CD4-positive, alpha-beta T cell treated with Interleukin-17A for 1 hour (primary cell): ENCODE results near the gene ECHS1.
"Not testable (repeated sequence)": the region's sequence is repeated elsewhere in the genome, so short reads cannot be mapped to it uniquely, and the experiment has no call there.

ENCODE experiments used
- DNase-seq: peaks from one replicate; pipeline ENCODE4 v3.0.0-alpha.2; 2020

ECHS1 gene

GRCh38 chr10:133397938-133398337 lies 24.8 kb upstream of the ECHS1 start:
- no peak for DNase-seq

- DNase-seq: no peak
These were observed 23.0 kb upstream of the ECHS1 start for GRCh38 chr10:133396035-133396624.

DNA sequence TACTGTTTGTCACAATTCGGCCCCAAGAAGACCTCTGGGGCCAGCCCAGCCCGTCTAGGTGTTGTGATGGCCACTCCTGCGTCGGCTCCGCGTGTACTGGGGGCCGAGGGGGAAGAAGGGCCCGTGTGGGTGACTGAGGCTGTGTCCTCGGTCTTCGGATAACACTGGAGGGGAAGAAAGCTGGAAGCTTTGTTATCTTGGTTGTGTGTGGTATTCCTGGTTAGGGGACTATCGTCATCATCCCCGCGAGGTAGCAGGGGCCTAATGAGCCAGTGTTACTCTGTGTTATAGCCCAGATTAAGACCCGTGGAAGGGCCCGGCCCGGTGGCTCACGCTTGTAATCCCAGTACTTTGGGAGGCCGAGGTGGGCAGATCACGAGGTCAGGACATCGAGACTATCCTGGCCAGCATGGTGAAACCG lies 21.7 kb upstream of the ECHS1 start:
- DNase-seq: no peak

- peak; percentile 93 for DNase-seq
These were observed 21.0 kb upstream of the ECHS1 start, which contains the start of gene MTG1 for GRCh38 chr10:133394064-133394663. Gene MTG1, plus strand, starts transcription at chr10:133394157. Its CDS starts 64 bp downstream, at chr10:133394221.

DNA sequence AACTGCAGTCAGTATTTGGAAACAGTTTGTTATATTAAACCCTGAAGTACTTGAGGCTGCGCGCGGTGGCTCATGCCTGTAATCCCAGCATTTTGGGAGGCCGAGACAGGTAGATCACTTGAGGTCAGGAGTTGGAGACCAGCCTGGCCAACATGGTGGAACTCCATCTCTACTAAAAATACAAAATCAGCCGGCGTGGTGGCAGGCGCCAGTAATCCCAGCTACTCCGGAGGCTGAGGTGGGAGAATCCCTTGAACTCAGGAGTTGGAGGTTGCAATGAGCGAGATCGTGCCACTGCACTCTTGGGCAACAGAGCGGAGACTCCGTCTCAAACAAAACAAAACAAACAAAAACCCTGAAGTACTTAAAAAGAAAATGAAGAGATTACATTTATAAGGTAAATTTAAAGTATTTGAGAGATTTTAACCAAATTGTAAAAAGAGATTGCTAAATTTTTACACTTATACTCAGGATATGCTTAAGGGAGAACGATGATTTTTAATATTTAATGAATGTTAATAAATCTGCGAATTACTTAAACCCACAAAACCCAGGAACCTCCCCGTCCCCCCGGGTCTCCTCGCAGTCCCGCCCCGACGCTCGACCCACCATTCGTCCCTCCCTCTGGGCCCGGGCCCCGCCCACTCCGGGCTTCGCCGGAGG lies 20.4 kb upstream of the ECHS1 start:
- no peak for DNase-seq

- DNase-seq: no peak
These were observed 18.8 kb upstream of the ECHS1 start for GRCh38 chr10:133391761-133392518.

GRCh38 chr10:133391249-133391635 lies 18.1 kb upstream of the ECHS1 start:
- DNase-seq: no peak

GRCh38 chr10:133390597-133391248 lies 17.6 kb upstream of the ECHS1 start:
- no peak for DNase-seq

GRCh38 chr10:133388973-133389818 lies 16.0 kb upstream of the ECHS1 start:
- DNase-seq: peak; percentile 54

- DNase-seq: no peak
These were observed 15.2 kb upstream of the ECHS1 start for GRCh38 chr10:133388236-133388972.

- DNase-seq: not testable (repeated sequence)
These were observed 13.8 kb upstream of the ECHS1 start for GRCh38 chr10:133386951-133387350.

- no peak for DNase-seq
These were observed 12.1 kb upstream of the ECHS1 start for GRCh38 chr10:133385214-133385613.

DNA sequence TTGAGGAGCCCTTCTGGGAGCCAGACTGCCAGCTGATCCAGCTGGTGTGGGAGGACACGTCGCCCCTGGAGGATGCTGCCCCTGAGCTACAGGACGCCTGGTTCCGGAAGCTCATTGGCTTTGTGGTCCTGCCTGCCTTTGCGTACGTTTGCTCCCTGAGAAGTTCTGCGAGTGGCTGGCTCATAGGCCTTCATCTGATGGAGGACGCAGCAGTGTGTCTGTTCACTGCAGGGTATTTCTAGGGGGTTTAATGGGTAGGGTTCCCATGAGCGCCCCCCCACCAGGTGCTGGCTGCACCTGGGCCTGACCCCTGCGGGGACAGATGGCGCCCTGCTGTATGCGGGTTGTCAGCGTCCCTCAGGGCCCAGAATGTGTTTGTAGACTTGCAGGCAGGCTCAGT lies 10.9 kb upstream of the ECHS1 start:
- no peak for DNase-seq

DNA sequence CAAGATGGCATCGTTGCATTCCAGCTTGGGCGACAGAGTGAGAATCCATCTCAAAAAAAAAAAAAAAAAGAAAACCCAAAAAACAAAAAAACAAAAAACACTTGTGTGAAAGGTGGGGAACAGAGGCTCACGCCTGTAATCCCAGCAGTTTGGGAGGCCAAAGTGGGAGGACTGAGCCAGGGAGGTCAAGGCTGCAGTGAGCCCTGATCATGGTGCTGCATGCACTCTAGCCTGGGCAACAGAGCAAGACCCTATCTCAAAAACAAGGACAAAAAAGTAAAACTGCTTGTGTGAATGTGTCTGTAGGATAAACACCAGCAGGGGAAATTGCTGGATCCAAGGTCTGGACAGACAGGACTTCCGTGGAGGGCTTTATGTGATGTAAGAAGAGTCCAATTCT lies 10.4 kb upstream of the ECHS1 start:
- DNase-seq: no peak

GRCh38 chr10:133381036-133381435 lies 7.9 kb upstream of the ECHS1 start:
- no peak for DNase-seq

DNA sequence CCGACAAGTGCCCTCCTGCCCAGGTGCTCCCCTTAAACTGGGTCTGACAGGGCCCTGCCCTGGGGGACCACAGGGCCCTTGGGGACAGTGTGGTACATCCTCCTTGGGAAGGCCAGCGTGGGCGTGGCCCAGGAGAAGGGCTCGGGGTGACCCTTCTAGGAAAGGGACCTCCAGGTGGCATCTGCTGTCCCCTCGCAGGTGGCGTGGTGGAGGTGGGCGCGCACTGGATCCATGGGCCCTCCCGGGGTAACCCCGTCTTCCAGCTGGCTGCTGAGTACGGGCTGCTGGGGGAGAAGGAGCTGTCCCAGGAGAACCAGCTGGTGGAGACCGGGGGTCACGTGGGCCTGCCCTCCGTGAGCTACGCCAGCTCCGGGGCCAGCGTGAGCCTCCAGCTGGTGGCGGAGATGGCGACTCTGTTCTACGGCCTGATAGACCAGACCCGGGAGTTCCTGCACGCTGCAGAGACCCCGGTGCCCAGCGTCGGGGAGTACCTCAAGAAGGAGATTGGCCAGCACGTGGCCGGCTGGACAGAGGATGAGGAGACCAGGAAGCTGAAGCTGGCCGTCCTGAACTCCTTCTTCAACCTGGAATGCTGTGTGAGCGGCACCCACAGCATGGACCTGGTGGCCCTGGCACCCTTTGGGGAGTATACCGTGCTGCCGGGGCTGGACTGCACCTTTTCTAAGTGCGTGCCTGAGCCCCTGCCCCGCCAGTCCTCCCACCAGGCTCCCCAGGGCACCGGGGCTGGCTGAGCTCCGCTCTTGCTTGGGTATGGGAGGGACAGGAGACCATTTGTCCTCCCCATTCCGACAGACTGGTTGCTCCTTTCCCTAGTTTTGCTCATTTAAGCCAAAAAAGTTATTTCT lies 6.9 kb upstream of the ECHS1 start:
- no peak for DNase-seq

- peak; percentile 71 for DNase-seq
These were observed 6.1 kb upstream of the ECHS1 start, which contains the start of gene PAOX for GRCh38 chr10:133379152-133379800. Gene PAOX, plus strand, starts transcription at chr10:133379262. Its CDS starts 55 bp downstream, at chr10:133379317.

DNA sequence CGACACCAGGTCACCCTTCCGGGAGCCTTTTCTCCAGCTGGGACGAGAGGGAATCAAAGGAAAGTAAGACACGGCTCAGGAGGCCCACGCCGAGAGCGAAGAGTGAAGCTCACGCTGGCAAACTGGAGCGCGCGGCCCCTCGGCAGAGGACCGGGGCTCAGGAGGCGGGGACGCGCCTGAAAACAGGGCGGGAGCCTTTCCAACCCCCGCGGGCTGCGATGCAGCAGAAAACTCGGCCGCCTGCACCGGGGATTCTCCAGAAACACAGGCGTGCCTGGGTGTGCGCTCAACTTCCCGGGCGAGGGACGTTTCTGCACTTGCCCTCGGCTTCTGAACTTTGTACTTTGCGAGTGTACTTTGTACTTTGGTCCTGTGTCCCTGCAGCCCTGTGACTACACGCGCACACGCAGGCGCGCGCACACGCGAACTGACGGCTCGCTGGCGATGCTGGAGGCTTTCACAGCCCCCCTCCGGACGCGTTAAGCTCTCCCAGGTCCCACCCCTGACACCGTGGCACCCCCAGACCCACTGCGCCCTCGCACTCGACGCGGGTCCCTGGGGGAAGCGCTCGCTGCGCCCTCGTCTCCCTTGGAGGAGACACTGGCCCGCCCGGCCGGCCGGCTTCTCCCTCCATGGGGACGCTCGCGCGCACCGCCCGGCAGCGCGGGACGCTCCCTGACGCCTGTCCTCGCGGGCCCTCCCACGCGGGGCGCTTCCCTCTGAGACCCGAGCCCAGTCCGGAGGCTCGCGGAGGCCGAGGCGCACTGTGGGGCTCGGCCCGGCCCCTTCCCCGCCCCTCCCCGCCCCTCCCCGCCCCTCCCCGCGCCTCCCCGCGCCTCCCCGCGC lies 5.3 kb upstream of the ECHS1 start:
- DNase-seq: peak; percentile 61

GRCh38 chr10:133377818-133378250 lies 4.7 kb upstream of the ECHS1 start:
- no peak for DNase-seq
